ENCODE measurements around the gene TSEN15. TPM values are rescaled to one million over a fixed set of nuclear protein-coding genes. Genes with fewer than 3 reads are reported as not detected.

The TSEN15 gene
- total RNA-seq, 1 donor from 2014 or later: 30.2 TPM

- DNase-seq (ENCODE audit: low spot score in 2 of 2): no peak
- no peak for FAIRE-seq
Measured at GRCh38 chr1:184050636-184051035, 894 bp upstream of the TSEN15 start.

GRCh38 chr1:184051138-184051484, 419 bp upstream of the TSEN15 start:
- DNase-seq (ENCODE audit: low spot score in 2 of 2) (no peak), FAIRE-seq (no peak)

DNA sequence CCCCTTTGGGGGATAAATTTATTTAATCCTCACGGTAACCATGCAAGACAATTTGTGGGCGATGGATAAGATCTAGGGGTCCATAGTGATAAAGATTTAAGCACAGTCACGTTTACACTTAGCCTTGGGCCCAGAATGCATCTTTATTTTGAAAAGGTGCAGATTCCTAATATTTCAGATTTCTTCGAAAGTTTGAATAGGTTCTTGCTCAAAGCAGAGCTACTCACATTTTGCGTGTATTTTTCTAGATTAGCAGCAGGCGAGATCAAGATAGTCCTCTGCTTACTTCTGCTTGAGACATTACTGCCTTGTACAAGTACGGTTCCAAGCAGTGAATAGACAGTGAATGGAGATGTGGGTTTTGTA, 647 bp downstream of the TSEN15 start:
- DNase-seq (ENCODE audit: low spot score in 2 of 2) (no peak), FAIRE-seq (no peak)

GRCh38 chr1:184052750-184053149, 1.2 kb downstream of the TSEN15 start:
- no peak for FAIRE-seq
- no peak for DNase-seq (ENCODE audit: low spot score in 2 of 2)

DNA sequence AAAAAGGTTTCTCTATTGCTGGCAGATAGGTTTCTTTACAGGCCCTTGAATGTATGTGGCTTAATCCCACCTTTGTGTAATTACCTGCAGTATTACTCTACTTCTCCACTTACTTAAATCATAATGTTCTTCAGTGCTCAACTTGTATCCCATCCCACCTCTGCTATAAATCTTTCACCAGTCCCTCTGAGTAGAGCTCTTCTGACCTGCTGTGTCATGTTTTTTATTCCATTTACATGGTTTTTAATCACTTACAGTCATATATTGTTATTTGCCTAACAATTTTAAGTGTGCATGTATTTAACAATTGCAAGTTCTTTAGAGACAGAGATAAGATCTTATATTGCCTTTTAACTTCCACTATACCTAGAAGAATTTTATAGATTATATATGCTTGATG, 2.4 kb downstream of the TSEN15 start:
- FAIRE-seq (no peak), DNase-seq (ENCODE audit: low spot score in 2 of 2) (no peak)

DNA sequence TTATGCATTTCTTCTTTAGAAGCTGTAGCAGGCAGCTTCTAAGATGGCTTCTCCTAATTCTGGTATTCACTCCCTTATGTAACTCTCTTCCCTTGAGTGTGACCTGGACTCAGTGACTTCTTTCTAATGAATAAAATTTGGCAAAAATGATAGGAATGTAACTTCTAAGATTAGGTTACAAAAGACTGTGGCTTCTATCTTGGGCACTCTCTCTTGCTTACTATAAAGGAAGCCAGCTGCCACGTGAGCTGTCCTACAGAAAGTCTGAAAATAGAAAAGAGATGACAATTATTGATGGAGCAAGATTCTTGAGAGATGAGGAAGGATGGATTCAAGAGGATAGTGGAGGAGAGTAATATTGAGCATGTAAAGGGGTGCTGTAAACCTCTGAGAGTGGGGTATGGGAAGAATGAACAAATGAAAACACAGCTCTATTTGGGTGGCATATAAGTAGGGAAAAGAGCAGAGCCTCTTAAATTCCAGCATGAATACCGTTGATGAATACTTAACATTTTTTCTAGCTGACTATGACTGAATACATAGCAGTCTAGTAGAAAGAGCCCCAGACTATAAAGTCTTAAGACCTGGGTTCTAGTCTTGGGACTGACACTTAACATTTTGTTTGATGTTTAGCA, 5.5 kb downstream of the TSEN15 start:
- DNase-seq (ENCODE audit: low spot score in 2 of 2): no peak

GRCh38 chr1:184059887-184060286, 8.4 kb downstream of the TSEN15 start:
- DNase-seq (ENCODE audit: low spot score in 2 of 2) (no peak), FAIRE-seq (no peak)

More for the DNA sequence above, 5.5 kb downstream of the TSEN15 start:
- FAIRE-seq: no peak

DNA sequence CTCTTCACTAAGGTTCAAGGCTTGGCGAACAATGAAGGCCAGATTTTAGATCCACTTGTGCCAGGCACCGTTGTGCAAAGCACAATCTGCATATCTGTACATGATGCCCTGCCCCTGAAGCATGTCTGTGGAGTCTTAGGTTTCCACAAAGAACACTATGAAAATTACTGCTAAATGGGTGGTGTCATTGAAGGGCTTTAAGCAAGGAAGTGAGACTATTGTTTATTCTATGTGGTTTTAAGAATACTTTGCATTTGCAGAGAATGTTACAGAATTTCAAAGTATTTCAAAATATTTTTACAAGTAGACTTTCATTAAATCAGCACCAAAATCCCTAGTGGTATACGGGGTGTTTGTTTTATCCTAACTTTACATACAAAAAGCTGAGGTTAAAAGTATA, 8.8 kb downstream of the TSEN15 start:
- FAIRE-seq: no peak
- DNase-seq (ENCODE audit: low spot score in 2 of 2): no peak

- FAIRE-seq (no peak), DNase-seq (ENCODE audit: low spot score in 2 of 2) (no peak)
Measured at GRCh38 chr1:184061396-184062003, 10.0 kb downstream of the TSEN15 start.

- FAIRE-seq (no peak), DNase-seq (ENCODE audit: low spot score in 2 of 2) (no peak)
Measured at GRCh38 chr1:184062640-184063286, 11.2 kb downstream of the TSEN15 start.

DNA sequence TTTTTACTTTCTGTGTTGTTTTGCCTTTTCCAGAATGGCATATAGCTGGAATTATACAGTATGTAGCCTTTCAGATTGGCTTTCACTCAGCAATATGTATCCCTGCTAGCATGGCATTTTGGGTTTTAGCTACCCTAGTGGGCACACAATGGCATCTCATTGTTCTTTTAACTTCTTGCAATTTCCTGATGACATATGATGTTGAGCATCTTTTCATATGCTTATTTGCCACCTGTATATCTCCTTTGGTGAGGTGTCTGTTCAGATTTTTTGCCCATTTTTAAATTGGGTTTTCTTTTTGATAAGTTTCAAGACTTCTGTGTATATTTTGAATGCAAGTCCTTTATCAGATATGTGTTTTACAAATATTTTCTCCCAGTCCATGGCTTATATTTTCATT, 14.0 kb downstream of the TSEN15 start:
- no peak for DNase-seq (ENCODE audit: low spot score in 2 of 2)
- no peak for FAIRE-seq

DNA sequence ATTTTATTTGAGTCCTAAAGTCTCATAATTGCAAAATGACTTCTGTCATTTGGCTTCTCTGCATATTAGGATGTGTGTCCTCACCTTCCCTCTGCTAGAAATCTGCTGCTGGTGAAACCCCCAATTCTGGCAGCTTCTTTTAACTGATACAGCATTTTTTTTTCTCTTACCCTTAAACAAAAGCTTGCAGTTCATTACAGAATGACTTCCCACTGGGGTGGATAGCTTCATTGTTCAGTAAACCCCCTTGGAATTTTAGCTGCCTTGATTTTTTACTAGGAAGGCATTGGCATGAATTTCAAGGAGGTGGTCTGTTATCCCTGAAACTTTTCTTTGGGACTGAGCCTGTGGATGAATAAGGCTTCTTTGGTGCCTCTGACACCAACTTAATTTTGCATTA, 16.8 kb downstream of the TSEN15 start:
- no peak for FAIRE-seq
- DNase-seq (ENCODE audit: low spot score in 2 of 2): no peak

DNA sequence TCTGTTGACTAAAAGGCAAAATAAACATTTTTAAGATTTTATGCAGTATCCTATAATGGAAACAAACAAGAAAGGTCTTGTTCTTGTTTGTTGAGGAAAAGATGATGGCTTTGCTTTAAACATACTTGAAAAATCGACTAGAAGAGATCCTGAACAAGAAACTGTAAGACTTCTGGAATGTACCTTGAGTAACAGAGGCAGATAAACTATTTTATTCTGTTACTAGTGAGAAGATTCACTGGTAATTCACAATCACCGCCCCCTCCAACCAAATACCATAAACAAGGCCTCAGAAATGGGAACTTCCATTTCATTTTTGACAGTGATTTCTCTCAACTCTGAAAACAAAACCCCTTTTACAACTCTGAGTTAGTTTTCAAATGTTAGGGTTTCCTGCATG, 18.1 kb downstream of the TSEN15 start:
- FAIRE-seq: no peak

GRCh38 chr1:184072376-184072775, 20.8 kb downstream of the TSEN15 start:
- DNase-seq (ENCODE audit: low spot score in 2 of 2): no peak
- FAIRE-seq: no peak

More for the DNA sequence above, 18.1 kb downstream of the TSEN15 start:
- no peak for DNase-seq (ENCODE audit: low spot score in 2 of 2)

- FAIRE-seq: no peak
- no peak for DNase-seq (ENCODE audit: low spot score in 2 of 2)
Measured at GRCh38 chr1:184074383-184074782, 22.9 kb downstream of the TSEN15 start.

DNA sequence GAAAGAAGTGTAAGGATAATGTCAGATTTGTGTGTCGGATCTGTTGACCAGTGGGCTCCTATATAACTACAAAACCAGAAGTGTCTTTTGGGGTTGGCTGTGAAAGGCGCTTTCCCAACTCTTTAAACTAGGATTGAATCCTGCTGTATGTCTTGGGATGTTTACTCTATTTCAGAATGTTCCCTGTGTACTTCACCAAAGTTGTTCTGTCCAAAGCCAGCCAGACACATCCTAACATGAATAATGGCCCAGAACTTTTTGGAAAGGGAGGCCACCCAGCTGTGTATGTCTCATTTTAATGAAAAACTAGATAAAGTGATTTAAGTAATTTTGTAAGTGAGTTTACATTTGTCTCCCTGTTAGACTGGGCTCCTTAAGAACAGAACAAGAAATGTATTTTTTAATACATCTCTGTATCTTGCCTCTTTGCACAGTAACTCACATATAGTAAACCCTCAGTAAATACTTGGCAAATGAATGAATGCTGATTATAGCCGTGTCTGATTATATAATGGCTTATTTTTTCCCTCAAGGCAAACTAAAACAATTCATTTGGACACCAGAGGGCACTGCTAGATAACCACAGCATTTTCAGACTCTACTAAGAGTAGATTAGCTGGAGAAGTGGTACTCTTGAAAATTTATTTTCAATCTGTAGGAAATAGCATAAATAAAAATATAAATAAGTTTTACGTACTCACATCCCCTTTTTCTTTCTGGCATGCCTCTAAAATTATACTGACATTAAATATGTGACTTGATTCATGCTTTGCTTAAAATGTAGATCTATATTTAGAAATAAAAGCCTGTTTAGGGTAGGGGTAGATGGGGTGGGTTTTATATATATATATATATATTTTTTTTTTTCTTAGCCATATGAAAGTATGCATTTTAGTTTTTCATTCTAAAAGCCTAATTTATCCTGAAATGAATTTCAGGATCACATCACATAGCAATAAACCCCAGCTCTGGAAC, 23.8 kb downstream of the TSEN15 start:
- peak; percentile 96 for FAIRE-seq
- peak; percentile 23 to 27 for DNase-seq (ENCODE audit: low spot score in 2 of 2)

GRCh38 chr1:184078564-184079249, 27.2 kb downstream of the TSEN15 start:
- DNase-seq (ENCODE audit: low spot score in 2 of 2) (no peak), FAIRE-seq (no peak)

- DNase-seq (ENCODE audit: low spot score in 2 of 2) (no peak), FAIRE-seq (no peak)
Measured at GRCh38 chr1:184080309-184080708, 28.8 kb downstream of the TSEN15 start.

GRCh38 chr1:184082541-184083415, 31.2 kb downstream of the TSEN15 start:
- FAIRE-seq: no peak
- no peak for DNase-seq (ENCODE audit: low spot score in 2 of 2)

Measured in frontal cortex (tissue), 4 donors.